Measurements from ENCODE around the gene ABHD17C.

- TF ChIP-seq EZH2 (IDR thresholded peaks at IDR 0.05; ENCODE audit: borderline replicate concordance) (no peak), CTCF (IDR thresholded peaks at IDR 0.05; ENCODE audit: poor library complexity) (peak; percentile 83)
Observed at GRCh38 chr15:80776420-80777045, 81.4 kb downstream of the ABHD17C start.
